Renal cortex interstitium (tissue), 15 donors: ENCODE measurements around the gene KRTAP1-3. TPM values are rescaled to one million over a fixed set of nuclear protein-coding genes. Genes with fewer than 3 reads are reported as not detected.
"Not testable (repeated sequence)": the region's sequence is repeated elsewhere in the genome, so short reads cannot be mapped to it uniquely, and the experiment has no call there.

ENCODE experiments used
- DNase-seq, 11 donors: peaks; one replicate each; pipeline ENCODE4 v3.0.0-alpha.2; 2013; ENCODE audit warnings: low read depth in 9 of 11, low spot score in 4 of 11; ENCODE audit errors: extremely low read depth in 1 of 11
- long read RNA-seq, 16 experiments: transcript quantifications; one replicate each; lab custom pipeline, GENCODE V29; 2026
- polyA plus RNA-seq, 3 donors: library from polyadenylated mRNA; unstranded; fragments of 120-200 nt; gene quantifications; one replicate each; pipeline ENCODE4 v1.2.1, GENCODE V29; 2013; ENCODE audit not compliant: insufficient read length in 3 of 3

The KRTAP1-3 gene, protein sequence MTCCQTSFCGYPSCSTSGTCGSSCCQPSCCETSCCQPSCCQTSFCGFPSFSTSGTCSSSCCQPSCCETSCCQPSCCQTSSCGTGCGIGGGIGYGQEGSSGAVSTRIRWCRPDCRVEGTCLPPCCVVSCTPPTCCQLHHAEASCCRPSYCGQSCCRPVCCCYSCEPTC
- polyA plus RNA-seq = not detected
- long read RNA-seq, donor 1, partial matches to known transcripts = 0 of 1 reads
- long read RNA-seq, donor 1, other reads (novel, unspliced or antisense) = 0 of 1 reads
- long read RNA-seq, donor 2 = 0 reads
- long read RNA-seq, donor 3 = 0 reads
- long read RNA-seq, donor 4 = 0 reads
- long read RNA-seq, donor 5 = 0 reads
- long read RNA-seq, donor 6 = 0 reads
- long read RNA-seq, donor 7 = 0 reads
- long read RNA-seq, donor 8 = 0 reads
- long read RNA-seq, donor 9 = 0 reads
- long read RNA-seq, donor 10 = 0 reads
- long read RNA-seq, donor 11 = 0 reads
- long read RNA-seq, donor 12 = 0 reads
- long read RNA-seq, donor 13 = 0 reads
- long read RNA-seq, donor 14 = 0 reads
- long read RNA-seq, donor 15 = 0 reads
- long read RNA-seq, donor 16 = 0 reads

GRCh38 chr17:41034346-41034935 lies at the start of gene KRTAP1-3:
KRTAP1-3 (minus strand) TSS chr17:41034874; CDS start chr17:41034821, 53 bp downstream.
- DNase-seq = not testable (repeated sequence)

GRCh38 chr17:41084100-41084856 lies 49.6 kb upstream of the KRTAP1-3 start, which contains the start of gene KRTAP4-7:
KRTAP4-7 (plus strand) TSS chr17:41084150; CDS start chr17:41084207, 57 bp downstream.
- DNase-seq = not testable (repeated sequence)

DNA sequence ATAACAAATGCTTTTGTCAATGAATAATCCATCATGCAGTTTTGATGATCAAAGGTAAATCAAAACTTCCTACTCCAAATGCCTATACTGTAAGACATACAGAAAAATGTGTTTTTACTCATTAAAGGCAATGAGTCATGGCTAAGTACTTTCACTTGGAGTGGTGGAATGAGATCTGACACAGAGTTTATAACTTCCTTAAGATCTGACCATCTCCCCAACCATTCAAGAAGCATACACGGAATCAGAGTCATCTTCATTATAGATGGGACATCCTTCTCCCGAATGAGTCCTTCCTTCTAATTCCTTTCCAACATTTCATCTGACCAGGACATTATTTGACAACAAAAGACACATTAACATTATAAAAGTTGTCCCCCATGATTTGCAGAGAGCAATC lies 48.8 kb upstream of the KRTAP1-3 start:
- not testable (repeated sequence) for DNase-seq

DNA sequence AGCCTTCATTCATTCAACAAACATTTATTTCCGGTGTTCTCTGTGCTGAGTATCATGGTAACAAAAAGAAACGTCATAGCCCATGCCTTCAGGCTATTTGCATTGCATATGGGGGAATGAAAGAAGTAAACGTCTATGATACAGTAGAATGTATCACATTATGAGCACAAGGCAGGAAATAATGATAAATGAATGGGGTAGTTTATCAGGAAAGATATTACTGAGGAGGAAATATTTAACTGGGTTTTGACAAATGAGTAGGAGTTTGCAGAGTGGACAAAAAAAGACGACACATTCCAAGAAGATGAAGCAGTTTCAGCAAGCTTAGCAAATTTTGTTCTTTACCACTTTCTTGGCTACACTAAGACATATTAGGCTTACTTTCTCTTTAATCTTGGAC lies 48.0 kb upstream of the KRTAP1-3 start:
- DNase-seq = no peak

DNA sequence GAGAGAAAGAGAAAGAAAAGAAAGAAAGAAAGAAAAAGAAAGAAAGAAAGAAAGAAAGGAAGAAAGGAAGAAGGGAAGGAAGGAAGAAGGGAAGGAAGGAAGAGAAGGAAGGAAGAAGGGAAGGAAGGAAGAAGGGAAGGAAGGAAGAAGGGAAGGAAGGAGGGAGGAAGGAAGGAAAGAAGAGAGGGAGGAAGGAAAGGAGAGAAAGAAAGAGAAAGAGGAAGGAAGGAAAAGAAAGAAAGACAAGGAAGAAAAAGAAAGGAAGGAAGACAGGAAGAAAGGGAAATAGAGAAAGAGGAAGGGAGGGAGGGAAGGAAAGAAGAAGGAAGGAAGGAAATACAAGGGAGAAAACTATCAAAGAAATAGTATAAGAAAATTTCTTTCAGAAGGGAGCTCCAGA lies 42.1 kb upstream of the KRTAP1-3 start:
- no peak for DNase-seq

- DNase-seq = no peak
Measured at GRCh38 chr17:41073676-41074075, 39.0 kb upstream of the KRTAP1-3 start.

- DNase-seq = no peak
Measured at GRCh38 chr17:41071606-41072360, 37.1 kb upstream of the KRTAP1-3 start.

DNA sequence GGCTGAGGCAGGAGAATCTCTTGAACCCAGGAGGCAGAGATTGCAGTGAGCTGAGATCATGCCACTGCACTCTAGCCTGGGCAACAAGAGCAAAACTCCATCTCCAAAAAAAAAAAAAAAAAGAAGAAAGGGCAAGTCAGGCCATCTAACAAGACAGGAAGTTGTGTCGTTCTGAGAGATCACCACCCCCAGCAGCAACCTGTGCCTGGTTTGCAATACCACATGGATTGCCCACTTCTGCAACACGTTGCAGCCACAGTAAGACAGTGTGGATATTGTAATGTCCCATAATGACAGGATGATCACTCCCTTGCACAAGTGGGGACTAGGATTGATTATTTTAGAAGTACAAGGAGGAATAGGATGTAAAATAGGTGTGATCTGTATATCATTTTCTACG lies 34.4 kb upstream of the KRTAP1-3 start:
- DNase-seq = no peak

DNA sequence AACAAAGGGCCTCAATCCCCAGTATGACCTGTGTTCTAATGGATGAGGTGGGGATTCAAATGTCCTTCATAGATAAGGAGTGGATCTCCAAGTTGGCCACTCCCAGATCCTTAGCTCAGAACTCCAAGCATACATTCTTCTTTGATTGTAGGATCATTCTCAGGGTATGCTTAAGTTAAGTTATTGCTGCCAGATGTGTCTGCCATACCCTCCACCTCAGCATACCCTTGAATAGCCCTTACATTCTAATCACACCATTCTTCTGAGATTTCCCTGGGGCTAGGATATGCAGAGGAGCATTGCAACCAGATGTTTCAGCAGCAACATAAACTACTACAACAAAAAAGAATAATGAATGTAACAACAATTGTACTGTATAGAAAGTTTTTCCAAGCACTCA lies 32.6 kb upstream of the KRTAP1-3 start:
- no peak for DNase-seq

- no peak for DNase-seq
Measured at GRCh38 chr17:41065829-41066624, 31.4 kb upstream of the KRTAP1-3 start, which contains the start of gene KRTAP2-4. KRTAP2-4 (minus strand) TSS chr17:41065879; CDS start chr17:41065845, 34 bp downstream.

DNA sequence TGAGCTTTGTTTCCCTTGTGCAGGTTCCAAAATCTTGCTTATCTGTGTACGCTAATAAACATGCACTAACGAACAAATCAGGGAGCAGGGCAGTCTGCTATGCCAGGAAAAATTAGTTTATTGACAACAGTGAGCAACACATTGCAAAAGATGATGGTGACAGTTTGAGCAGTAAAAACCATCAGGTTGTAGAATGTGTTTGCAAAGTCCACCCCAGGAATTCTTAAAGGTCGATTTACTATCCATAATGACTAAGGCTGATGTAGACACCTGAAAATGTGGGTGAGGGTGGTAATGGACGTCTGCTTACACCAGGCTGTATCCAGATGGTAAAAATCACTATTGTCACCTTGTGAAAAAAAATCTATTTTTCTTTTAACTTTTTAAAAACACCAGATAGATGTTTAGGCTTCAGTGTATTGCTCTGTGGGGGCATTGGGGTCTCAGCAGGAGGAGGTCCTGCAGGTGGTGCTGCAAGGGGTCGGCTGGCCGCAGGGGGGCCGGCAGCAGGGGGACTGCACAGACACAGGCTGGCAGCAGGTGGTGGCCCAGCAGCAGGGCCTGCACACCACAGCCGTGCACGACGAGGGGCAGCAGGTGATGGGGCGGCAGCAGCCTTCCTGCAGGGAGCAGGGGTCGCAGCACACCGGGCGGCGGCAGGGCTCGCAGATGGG lies 30.5 kb upstream of the KRTAP1-3 start:
- not testable (repeated sequence) for DNase-seq

DNA sequence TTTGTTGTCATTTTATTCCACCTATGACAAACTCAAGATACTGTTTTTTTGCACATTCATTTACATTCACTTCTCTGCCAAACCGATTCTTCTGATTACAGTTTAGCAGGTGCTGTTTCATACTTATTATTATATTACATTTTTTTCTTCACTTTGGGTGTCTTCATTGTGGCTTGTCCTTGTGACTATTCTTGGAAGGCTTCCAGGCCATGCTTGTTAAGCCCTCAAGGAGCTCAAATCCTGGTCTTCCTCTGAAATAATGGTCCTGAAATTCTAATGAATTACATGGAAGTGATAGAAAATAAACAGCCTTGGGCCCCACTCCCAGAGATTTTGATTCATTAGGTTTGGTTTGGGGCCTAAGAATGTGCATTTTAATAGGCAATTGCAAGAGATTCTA lies 29.6 kb upstream of the KRTAP1-3 start:
- DNase-seq = no peak

DNA sequence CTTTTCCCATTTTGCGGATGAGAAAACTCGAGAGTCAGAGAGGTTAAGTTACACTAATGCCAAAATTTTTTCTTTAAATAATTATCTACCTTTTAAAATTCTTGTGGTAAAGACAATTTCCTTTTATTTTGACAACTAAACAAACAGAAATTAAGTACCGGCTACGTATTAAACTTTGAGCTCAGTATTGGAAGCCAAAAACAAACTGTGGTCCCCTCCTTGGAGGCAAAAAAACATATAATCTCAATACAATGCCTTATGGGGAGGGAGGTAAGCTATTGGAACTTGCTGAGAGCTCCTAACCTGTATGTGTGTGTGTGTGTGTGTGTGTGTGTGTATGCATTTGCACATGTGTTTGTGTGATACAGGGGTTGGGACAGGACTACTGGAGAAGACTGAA lies 28.8 kb upstream of the KRTAP1-3 start:
- DNase-seq = no peak

GRCh38 chr17:41061964-41062363 lies 27.3 kb upstream of the KRTAP1-3 start:
- no peak for DNase-seq

DNA sequence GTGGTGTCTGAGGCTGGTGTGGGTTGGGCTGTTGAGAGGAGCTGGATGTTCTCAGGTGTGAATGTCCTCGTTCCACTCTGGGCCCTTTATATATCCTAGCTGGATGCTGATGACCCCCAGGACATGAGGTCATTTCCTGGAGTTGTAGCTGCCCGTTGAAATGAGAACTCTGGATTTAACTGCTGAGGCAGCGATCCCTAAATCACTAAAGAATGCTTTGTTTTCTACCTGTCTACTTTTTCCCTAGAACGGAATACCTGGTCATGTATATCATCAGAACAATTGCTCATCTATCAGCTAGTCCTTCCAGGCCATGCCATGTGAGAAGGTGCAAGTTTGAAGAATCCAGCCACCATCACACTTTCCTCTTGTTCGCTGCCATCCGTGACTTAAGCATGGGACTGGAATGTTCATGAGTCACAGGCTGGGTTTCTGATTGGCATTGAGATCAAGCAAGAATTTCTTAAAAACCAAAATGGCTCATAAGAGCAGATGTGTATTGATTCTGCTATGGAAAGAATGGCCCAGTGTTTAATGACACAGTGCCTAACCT lies 25.5 kb upstream of the KRTAP1-3 start, which contains the start of gene KRTAP2-3:
Gene KRTAP2-3 (minus strand): TSS at position 63 of the 553 bp plus-strand sequence. CDS start 64 bp downstream, outside the sequence.
- no peak for DNase-seq

DNA sequence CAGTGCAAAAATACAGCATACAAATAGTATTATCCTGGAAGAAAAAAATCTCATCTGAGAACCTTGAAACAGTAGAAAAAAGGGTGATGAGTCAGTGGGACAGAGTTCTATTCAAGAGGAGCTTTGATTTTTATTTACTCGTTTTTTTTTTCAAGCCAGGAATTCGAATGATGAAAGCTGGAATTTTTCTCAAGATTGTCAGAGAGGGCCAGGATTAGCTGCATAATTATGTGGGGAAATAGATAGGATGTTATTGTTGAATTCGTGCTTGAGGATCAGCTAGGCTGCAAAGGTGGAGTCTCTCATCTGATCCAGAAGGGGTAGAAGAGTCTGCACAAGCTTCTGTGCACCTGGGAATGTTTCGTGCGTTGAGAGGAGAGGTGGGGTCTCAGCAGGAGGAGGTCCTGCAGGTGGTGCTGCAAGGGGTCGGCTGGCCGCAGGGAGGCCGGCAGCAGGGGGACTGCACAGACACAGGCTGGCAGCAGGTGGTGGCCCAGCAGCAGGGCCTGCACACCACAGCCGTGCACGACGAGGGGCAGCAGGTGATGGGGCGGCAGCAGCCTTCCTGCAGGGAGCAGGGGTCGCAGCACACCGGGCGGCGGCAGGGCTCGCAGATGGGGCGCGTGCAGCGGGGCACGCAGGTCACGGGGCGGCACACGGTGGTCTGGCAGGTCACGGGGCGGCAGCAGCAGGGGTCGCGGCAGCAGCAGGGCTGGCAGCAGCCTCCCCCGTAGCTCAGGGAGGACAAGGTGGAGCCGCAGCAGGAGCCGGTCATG lies 24.8 kb upstream of the KRTAP1-3 start:
- not testable (repeated sequence) for DNase-seq
